NCI-H524 (cell line): ENCODE measurements around the gene ANKH.
"Not testable (repeated sequence)": the region's sequence is repeated elsewhere in the genome, so short reads cannot be mapped to it uniquely, and the experiment has no call there.

Experiments used
- DNase-seq, 2 experiments: peaks; one replicate each; lab custom pipeline; 2025; lab: John Stamatoyannopoulos, UW

Gene ANKH

DNA sequence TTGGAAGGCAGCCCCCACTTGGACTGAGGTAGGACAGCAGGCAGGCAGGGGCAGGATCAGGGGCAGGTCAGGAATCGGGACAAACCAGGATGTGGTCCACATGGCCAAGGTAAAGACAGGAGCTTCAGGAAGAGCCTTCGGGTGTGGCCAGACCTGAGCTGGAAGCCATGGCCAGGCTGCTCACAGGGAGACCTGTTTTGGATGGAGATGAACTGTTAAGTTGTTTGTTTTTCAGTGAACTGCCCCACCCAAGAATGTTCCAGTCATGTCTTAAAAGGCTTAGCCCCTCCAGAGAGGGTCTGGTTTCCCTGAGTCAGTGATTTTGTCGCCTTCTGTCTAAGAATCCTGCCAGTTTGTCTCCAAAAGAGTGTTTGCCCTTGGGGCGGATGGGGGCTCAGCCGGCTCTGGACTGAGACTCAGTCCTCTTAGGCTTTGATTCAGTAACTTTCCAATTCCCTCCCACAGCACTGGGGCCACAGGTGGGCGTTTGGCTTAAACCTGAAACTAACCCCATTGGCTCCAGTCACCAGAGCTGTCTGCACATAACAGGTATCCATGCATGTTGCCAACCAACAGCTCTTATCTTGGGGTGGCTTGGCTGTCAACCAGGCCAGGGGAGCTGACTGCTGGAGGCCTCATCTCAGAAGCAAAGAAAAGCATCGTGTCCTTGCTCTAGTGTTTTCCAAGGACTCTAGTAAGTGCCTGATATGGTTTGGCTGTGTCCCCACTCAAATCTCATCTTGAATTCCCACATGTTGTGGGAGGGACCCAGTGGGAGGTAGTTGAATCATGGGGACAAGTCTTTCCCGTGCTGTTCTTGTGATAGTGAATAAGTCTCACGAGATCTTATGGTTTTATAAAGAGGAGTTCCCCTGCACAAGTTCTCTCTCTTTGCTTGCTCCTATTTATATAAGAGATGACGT, 11.3 kb upstream of the ANKH start:
- no peak for DNase-seq

DNA sequence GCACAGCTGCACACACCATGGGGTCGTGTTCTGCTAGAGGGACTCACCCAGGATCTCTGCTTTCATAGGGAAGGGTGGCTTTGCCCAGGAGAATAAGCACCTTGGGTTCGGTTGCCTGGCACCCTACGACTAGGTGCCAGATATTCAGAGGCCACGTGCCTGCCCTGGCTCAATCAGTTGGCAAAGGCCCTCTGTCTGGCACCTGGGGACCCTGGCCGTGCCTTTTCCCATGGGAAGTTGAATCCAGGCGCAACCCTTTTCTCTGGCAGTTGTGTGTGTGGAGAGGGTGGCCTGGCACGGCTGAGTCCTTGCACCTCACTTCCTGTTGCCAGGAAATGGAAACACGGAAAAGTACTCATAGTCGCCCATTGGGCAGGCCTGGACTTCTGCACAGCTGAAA, 10.2 kb upstream of the ANKH start:
- no peak for DNase-seq

GRCh38 chr5:14880688-14881087, 9.1 kb upstream of the ANKH start:
- peak in 1 of 2 experiments; percentile 30 for DNase-seq

- DNase-seq, result no peak
Measured at GRCh38 chr5:14879937-14880589, 8.5 kb upstream of the ANKH start.

- DNase-seq, result no peak
Measured at GRCh38 chr5:14879393-14879792, 7.8 kb upstream of the ANKH start.

GRCh38 chr5:14878192-14878591, 6.6 kb upstream of the ANKH start:
- not testable (repeated sequence) for DNase-seq

- DNase-seq, result no peak
Measured at GRCh38 chr5:14876095-14876494, 4.5 kb upstream of the ANKH start.

GRCh38 chr5:14873790-14874189, 2.2 kb upstream of the ANKH start:
- DNase-seq, result no peak

- no peak for DNase-seq
Measured at GRCh38 chr5:14873093-14873492, 1.5 kb upstream of the ANKH start.

DNA sequence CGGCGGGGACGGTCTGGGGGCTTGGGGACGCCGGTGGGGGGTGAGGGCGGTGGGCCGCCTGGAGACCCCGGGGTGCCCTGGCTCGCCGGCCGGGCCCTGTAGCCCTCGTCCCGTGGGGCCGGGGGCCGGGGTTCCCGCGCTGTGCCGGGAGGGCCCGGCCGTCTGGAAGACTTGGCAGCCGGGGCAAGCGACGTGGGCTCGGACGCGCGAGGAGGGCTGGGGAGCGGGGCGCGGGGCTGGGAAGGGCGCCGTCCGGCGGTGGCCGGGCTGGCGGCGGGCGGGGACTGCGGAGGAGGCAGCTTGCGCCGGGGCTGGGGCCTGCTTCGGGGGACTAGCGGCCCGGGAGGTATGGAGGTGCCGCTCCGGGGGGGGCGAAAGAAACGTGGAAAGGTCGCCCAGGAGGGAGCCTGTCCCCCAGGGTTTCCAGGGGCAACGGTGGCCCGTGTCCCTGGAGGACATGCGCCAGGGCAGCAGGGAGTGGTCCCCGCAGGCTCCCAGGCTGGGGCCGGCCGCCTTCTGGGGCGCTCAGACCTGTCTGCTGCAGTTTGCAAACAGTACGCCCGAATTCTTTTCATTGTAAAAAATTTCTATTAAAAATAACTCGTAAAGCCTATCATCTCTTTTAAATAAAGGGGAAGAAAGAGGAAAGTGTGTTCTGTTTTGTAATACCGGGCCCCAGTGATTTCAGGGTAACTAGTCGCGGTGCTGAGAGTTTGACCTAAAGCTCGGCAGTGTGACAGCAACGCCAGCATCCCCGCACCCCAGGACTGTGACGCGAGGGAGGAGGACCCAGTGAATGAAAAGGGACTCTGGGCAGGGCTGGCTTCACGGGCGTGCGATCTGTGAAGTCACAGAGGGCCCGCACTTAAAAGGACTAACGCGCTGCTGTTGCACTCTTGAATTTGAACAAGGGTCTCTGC, 752 bp upstream of the ANKH start:
- DNase-seq, result peak; percentile 48 to 66

DNA sequence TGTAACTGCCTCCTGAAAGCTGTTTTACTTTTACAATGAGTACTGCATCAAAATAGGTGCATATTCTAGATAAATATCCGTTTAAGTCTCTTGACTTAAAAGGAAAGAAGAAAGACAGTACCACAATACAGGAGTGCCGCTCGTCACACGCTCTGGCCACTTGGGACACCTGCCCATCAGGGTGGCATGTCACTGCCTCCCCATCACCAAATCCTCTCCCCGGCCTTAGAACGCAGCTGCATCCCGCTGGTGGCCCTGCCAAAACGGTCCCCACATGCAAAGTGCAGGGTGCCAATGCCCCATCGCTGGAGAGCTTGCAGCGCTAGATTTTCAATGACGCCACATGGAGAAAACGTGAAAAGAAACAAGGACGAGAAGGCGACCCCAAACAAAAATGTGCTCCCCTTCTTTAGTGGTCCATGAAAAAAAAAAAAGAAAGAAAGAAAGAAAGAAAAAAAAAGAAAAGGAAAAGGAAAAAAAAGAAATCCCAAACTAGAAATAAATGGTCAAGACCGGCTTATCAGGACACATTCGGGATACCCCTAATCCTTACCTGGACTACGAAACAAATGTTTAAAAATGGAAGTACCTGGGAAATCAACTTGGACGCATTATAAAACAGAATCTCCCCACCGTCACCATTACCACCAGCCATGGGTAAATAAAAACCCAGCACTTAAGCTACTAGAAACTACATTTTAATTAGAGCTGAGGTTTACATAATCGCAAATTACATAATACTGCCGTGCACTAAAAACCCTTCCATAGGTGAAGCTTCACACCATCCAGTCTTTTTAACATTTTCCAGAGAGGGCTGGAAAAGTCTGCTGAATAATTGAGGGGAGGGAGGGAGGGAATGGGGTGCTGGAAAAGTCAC, 1.0 kb downstream of the ANKH start:
- DNase-seq, result peak; percentile 77 to 82

DNA sequence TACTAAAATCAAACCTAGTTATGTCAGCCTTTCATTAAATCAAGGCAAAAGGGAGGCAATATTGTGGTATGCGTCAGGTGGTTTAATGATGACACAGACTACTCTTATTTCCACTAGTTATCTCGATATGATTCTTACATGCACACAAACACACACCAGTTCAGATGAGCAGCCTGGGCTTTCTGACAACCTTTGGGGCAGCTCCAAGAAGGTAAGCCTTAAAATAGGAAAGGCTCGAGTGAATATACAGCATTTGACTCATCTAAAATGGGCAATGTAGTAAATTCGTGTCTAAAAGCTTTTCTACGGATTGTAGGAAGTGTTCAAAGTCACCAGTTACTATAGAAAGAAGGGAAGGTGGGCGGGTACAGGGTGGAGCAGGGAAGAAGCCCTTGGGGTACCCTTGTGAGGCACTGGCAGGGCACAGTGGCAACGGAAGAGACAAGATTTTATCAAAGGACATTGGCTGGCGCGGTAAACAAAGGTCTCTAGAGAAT, 1.9 kb downstream of the ANKH start:
- DNase-seq, result peak in 1 of 2 experiments; percentile 60

- no peak for DNase-seq
Measured at GRCh38 chr5:14869233-14869632, 2.3 kb downstream of the ANKH start.

DNA sequence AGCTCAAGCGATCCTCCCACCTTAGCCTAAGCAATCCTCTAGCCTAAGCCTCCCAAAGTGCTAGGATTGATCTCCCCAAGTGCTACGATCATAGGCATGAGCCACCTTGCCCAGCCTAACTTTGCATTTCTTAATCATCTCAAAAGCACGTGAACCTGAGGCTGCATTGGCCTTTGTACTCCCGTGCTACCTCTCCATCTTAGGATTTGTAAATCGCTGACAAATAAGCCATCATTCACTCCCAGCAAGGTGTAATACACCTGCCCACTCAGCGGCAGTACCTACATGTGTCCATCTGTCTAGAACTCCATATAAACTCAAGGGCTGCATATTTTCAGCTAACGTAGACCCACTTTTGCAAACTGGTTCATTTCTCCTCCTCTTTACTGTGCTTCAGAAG, 2.8 kb downstream of the ANKH start:
- no peak for DNase-seq

- no peak for DNase-seq
Measured at GRCh38 chr5:14864181-14864812, 7.3 kb downstream of the ANKH start.

GRCh38 chr5:14863105-14863504, 8.5 kb downstream of the ANKH start:
- no peak for DNase-seq

DNA sequence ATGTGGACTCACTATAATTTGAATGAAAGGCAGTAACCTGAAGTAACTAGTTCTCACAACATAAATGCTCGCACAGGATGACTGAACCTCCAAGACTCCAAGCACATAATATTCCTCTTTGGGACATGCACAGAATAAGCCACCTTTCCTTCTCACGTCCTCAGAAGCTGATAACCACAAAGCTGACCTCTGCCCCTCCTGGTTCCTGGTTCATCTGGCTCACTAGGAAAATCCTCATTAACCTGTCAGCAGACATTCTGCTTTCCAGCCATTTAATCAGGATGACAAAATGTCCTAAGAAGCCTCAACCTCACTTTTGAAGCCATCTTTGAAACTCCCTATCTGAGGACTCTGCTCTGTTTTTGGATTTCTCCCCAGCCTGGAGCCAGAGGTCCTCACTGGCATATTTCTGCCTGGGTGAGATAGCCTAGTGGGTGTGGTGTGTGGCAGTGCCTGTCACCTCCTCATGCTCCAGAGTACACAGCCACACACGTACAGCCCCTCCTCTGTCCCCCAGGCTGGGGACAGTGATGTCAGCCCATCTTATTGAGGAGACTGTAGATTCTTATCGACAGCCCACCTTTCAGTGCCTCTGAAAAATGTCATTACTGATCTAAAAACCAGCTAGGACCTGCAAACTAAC, 10.3 kb downstream of the ANKH start:
- DNase-seq, result no peak

DNA sequence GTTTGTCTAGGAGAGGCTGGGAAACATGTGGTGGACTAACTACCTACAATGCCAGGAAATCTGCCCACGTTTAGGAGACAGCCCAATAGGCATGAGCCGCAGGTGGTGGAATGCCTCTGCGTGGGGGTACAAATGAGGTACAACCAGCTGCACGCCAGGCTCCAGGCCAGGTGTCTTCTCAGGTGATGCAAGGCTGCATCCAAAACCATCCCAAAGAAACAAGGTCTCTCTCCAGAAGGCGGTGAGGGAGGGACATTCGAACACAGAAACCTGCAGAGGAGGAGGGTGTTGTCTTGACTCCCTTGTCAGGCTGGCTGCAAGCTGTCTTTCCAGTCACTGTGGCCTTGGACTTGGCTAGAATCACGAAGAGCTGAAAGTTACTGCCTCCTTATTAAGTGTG, 11.6 kb downstream of the ANKH start:
- DNase-seq, result no peak

- no peak for DNase-seq
Measured at GRCh38 chr5:14859150-14859549, 12.4 kb downstream of the ANKH start.

DNA sequence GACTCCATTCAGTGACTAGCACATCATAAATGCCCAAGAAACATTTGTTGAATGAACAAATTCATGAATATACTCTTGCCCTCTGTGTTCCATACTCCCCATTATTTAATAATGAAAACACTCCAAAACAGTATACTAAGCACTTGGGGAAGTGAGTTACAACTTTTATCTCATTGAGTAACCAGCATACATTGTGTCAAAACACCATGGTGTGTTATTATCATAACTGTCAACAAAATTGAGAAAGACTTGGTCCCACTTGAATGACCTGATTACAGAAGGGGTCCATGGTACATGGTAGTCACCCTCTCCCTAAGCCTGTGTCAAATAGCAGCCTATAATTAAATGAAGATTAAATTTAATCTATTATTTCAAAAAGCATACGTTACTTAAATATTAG, 16.2 kb downstream of the ANKH start:
- no peak for DNase-seq
